ENCODE measurements around the gene PRDM5. TPM values are rescaled to one million over a fixed set of nuclear protein-coding genes. Genes with fewer than 3 reads are reported as not detected.

Gene PRDM5
- total and polyA plus RNA-seq, 5 experiments from 2014 or later: 0.74 to 3.8 (median 1.9) TPM

DNA sequence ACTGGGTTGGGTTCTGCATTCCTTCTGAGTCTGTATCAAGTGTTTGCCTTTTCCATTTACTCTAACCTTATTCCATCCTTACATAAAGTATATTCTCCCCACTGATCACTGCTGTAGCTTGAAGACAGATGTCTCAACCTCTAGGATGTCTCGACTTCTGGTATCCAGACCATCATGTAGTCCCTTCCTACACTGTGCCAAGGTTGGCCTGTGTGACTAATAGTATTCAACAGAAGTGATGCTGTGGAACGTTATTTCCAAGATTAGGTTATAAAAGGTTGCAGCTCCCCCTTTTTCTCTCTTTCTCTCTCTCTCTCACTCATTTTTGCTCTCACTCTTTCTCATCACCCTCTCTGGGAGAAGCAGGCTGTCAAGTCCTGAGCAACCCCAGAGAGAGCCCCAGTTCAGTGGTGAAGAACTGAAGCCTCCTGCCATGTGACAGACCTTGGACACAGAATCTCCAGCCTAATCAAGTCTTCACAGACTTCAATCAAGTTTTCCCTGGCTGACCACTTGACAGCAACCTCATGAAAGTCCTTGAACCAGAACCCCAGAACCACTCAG lies 75.4 kb downstream of the PRDM5 start:
- POLR2A ChIA-PET: no interaction called here
- no peaks in the 10 kb centered on the region for H3K27me3 Mint-ChIP-seq
- ATAC-seq: no peak
- H3K4me3 Mint-ChIP-seq: no peak overlapping the region
- H3K9me3 Mint-ChIP-seq: no peaks in the 10 kb centered on the region
- H3K4me1 Mint-ChIP-seq: peaks cover 0 to 11% (median 9%) of the 10 kb centered on the region in 4 donors
- no peak for DNase-seq
- H3K36me3 Mint-ChIP-seq: peaks cover 0 to 10% (median 10%) of the 10 kb centered on the region in 3 donors
- peak overlapping the region in 1 of 10 donors; percentile 16 for H3K27ac Mint-ChIP-seq

- Mint-ChIP-seq H3K4me3 (no peak overlapping the region), H3K27ac (peak overlapping the region in 2 of 10 donors; percentile 4 to 5), H3K36me3 (peaks cover 0 to 5% (median 0%) of the 10 kb centered on the region in 3 donors), H3K9me3 (no peaks in the 10 kb centered on the region), H3K4me1 (peaks cover 0 to 11% (median 9%) of the 10 kb centered on the region in 4 donors), H3K27me3 (no peaks in the 10 kb centered on the region)
- ATAC-seq (no peak), DNase-seq (no peak)
- POLR2A ChIA-PET: no interaction called here
Observed at GRCh38 chr4:120844528-120844921, 78.0 kb downstream of the PRDM5 start.

DNA sequence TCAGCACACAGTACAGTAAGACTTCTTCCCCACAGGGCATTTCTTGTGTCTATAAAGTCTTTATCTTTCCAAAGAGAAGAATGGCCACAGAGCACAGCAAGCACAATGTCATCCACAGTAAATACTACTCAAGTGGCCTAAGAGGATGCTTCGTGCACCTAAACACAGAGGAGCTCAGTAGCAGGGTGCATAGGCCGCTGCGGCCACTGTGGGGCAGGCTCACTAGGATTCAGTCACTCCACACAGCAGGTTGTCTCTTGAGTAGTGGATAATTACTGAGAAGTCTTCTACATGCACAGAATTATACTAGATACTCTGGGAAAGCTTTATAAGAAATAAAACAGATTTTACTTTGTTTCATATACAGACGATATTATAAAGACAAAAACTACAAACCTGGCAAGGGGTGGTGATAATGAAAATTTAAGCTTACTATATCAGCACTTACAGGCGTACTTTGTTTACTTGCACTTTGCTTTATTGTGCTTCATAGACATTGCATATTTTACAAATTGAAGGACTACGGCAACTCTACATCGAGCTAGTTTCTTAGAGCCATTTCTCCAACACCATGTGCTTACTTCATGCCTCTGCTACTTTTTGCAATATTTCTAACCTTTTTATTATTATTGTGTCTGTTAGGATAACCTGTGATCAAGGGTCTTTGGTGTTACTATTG lies 78.5 kb downstream of the PRDM5 start:
- POLR2A ChIA-PET: no interaction called here
- peak in 1 of 2 donors; percentile 71 for ATAC-seq
- Mint-ChIP-seq H3K9me3 (no peaks in the 10 kb centered on the region), H3K4me1 (peaks cover 0 to 11% (median 9%) of the 10 kb centered on the region in 4 donors), H3K36me3 (peaks cover 0 to 5% (median 0%) of the 10 kb centered on the region in 3 donors), H3K4me3 (no peak overlapping the region), H3K27me3 (no peaks in the 10 kb centered on the region), H3K27ac (peak overlapping the region in 2 of 10 donors; percentile 5 to 7)
- peak in 2 of 10 donors; percentile 10 to 16 for DNase-seq

DNA sequence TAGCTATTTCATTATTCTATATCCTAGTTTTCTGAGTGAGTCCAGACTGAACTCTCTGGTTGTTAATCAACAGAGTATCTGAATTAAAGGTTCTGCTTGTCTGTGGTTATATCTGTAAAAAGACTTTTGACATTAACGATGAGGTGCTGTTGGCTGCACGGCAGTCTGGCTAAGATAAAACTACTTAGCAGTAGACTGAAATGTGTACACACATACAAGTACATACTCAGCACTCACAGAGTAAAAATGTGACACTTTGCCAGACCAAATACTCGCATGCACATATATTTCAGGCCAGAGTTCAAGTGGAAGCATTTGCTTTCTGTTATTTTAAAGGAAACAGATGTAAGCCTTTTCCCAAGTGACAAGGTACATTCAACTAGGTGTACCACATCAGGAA lies 80.5 kb downstream of the PRDM5 start:
- peaks cover 0 to 12% (median 9%) of the 10 kb centered on the region in 4 donors for H3K4me1 Mint-ChIP-seq

DNA sequence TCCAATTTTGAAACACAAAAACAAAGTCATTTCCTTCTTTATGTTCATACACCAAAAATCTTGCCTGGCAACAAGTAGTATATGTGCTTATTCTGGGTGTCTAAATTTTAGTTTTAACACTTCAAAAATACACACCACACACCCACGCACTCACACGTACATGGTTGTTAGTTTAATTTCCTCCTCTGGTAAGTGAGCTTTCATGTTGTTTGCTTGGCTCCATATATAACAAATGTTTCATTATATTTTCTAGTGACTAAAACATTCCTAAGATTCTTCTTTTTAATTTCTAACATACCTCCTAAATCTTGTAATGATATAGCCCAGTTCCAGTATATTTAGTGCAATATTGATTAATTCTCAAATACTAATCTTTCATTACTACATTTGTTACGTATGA lies 80.9 kb downstream of the PRDM5 start:
- Mint-ChIP-seq H3K27me3 (no peaks in the 10 kb centered on the region), H3K4me3 (no peak overlapping the region), H3K27ac (no peak overlapping the region), H3K4me1 (peaks cover 0 to 12% (median 9%) of the 10 kb centered on the region in 4 donors), H3K9me3 (no peaks in the 10 kb centered on the region), H3K36me3 (peaks cover 0 to 3% (median 0%) of the 10 kb centered on the region in 3 donors)
- POLR2A ChIA-PET: no interaction called here
- DNase-seq: no peak
- ATAC-seq: no peak

More for the DNA sequence above, 80.5 kb downstream of the PRDM5 start:
- H3K27me3 Mint-ChIP-seq: no peaks in the 10 kb centered on the region
- H3K36me3 Mint-ChIP-seq: peaks cover 0 to 4% (median 0%) of the 10 kb centered on the region in 3 donors
- ATAC-seq (no peak), DNase-seq (no peak)
- POLR2A ChIA-PET: no interaction called here
- H3K27ac Mint-ChIP-seq: no peak overlapping the region
- H3K9me3 Mint-ChIP-seq: no peaks in the 10 kb centered on the region
- no peak overlapping the region for H3K4me3 Mint-ChIP-seq

DNA sequence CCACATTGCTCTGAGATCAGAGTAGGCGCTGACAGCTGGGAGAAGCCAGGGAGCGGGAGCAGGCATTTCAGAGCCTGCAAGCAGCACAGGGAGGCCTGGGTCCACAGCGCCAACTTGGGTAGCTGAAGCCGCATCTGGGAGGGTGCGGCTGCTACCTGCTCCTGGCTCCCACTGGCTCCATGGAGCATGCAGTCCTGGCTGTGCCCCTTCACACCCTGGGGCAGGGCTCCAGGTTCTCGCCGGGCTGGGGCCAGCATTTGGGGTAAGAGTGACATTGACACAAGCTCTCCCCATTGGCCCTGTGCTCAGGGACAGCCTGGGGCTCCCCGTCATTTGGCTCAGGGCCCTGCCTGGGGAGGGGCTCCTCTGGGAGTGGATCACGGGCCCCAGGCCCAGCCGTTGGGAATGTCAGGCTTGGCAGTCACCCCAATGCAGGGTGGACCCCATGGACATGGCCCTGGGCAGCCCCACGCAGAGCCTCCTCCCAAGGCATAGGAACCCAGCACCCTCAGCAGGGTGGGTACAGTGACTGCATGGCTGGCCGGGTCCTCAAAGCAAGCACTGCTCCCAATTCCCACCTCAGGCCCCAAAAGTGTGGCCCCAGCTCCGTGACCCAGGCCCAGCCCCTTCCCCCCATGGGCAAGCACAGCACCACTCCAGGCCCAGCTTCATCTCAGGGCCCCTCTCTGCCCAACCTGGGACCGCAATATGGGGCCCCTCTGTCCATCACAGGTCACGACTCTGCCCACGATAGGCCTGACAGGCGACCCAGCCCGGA lies 82.4 kb downstream of the PRDM5 start:
- POLR2A ChIA-PET: no interaction called here
- Mint-ChIP-seq H3K36me3 (peaks cover 0 to 2% (median 1%) of the 10 kb centered on the region in 3 donors), H3K4me3 (no peak overlapping the region), H3K27ac (no peak overlapping the region), H3K27me3 (no peaks in the 10 kb centered on the region), H3K9me3 (peaks cover 0 to 4% (median 0%) of the 10 kb centered on the region in 9 donors), H3K4me1 (peaks cover 0 to 9% (median 8%) of the 10 kb centered on the region in 4 donors)
- DNase-seq (peak in 1 of 10 donors; percentile 5), ATAC-seq (no peak)

DNA sequence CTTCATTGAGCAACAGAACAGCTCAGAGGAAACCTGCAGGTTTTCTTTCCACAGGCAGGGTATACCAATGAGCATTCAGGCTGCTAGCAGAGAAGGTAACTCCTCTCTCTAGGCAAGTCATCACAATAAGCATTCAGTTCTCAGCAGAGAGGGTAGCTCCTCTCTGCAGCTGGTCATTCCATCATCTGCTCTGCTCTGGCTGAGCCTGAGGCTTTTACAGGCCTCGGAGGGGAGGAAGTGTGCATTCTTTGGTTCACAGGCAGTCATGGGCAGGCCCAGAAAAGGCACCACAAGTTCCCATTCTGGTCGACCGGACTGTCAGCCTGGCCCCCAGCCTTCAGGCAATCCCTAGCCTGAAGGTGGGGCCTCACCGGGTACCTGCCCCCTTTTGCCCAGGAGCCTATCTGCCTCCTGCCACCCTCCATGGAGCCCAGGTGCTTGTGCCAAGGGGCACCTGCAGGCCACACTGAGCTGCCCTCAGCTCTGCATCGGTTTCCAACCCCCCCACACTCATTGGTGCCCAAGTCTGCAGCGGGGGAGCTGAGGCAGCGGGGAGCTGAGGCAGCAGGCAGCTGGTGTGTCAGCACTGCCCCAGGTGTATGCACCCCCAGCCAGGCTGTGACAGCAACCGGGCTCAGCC lies 83.1 kb downstream of the PRDM5 start:
- H3K9me3 Mint-ChIP-seq: peaks cover 0 to 10% (median 3%) of the 10 kb centered on the region in 9 donors
- H3K27ac Mint-ChIP-seq: no peak overlapping the region
- H3K36me3 Mint-ChIP-seq: peaks cover 0 to 8% (median 2%) of the 10 kb centered on the region in 3 donors
- POLR2A ChIA-PET: no interaction called here
- H3K4me3 Mint-ChIP-seq: no peak overlapping the region
- no peaks in the 10 kb centered on the region for H3K27me3 Mint-ChIP-seq
- ATAC-seq: no peak
- DNase-seq: no peak
- H3K4me1 Mint-ChIP-seq: peaks cover 0 to 4% (median 3%) of the 10 kb centered on the region in 4 donors

DNA sequence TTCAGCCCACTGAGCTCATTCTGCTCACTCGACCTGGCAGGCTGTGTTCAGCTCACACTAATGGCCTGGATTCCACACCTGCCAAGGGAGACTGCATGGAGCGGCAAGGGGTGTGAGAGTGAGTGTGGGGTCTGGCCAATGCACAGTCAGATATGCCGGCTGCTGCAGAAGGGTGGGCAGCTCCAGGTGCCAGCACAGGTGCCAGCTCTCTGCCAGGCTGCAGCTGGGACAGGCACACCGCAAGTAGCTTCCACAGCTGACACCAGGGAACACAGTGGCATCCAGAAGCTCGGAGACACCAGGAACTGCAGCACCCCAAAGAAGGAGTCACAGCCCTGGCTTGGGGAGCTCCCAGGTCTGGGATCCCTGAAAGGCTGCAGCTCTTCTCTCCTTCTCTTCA lies 83.7 kb downstream of the PRDM5 start:
- no peak overlapping the region for H3K27ac Mint-ChIP-seq
- peaks cover 0 to 2% (median under 1%) of the 10 kb centered on the region in 4 donors for H3K4me1 Mint-ChIP-seq
- H3K27me3 Mint-ChIP-seq: no peaks in the 10 kb centered on the region
- no peak overlapping the region for H3K4me3 Mint-ChIP-seq
- H3K9me3 Mint-ChIP-seq: peaks cover 0 to 17% (median 6%) of the 10 kb centered on the region in 9 donors
- DNase-seq (no peak), ATAC-seq (no peak)
- POLR2A ChIA-PET: no interaction called here
- H3K36me3 Mint-ChIP-seq: peaks cover 0 to 12% (median 2%) of the 10 kb centered on the region in 3 donors

DNA sequence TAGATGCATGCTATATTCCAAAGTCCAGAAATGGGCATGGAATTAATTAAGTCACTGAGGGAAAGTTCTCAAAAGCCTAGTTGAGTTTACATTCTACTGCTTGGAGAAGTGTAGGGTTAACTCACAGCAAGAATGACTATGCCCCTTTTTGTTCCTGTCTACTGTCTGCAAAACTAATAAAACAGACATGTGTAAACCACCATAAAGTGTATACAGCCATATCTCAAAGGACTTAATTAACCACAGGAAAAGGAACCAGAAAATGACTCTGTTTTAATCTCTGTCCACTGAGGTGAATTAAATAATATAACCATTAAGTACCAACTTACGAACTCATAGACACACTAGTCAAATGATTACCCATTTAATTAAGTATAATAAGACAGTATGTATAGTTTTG lies 84.9 kb downstream of the PRDM5 start:
- H3K9me3 Mint-ChIP-seq: peaks cover 0 to 22% (median 8%) of the 10 kb centered on the region in 9 donors
- H3K27ac Mint-ChIP-seq: peak overlapping the region in 1 of 10 donors; percentile 16
- DNase-seq (no peak), ATAC-seq (no peak)
- peaks cover 0 to 4% (median 0%) of the 10 kb centered on the region in 4 donors for H3K4me1 Mint-ChIP-seq
- no peaks in the 10 kb centered on the region for H3K27me3 Mint-ChIP-seq
- no peak overlapping the region for H3K4me3 Mint-ChIP-seq
- peaks cover 8 to 12% (median 9%) of the 10 kb centered on the region in 3 donors for H3K36me3 Mint-ChIP-seq
- POLR2A ChIA-PET: no interaction called here

DNA sequence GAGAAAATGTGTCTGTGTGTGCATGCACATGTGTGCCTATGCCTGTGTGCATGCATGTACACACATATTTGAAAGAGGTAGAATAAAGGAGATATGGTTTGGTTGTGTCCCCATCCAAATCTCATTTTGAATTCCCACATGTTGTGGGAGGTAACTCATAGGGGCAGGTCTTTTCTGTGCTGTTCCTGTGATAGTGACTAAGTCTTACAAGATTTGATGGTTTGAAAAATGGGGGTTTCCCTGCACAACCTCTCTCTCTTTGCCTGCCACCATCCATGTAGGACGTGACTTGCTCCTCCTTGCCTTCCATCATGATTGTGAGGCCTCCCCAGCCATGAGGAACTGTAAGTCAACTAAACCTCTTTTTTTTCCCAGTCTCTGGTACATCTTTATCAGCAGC lies 87.2 kb downstream of the PRDM5 start:
- Mint-ChIP-seq H3K27ac (no peak overlapping the region), H3K36me3 (peaks cover 8 to 14% (median 9%) of the 10 kb centered on the region in 3 donors), H3K9me3 (peaks cover 0 to 22% (median 8%) of the 10 kb centered on the region in 9 donors), H3K27me3 (no peaks in the 10 kb centered on the region), H3K4me3 (no peak overlapping the region), H3K4me1 (peaks cover 0 to 4% (median 0%) of the 10 kb centered on the region in 4 donors)
- ATAC-seq (no peak), DNase-seq (no peak)
- POLR2A ChIA-PET: no interaction called here

- no peak for DNase-seq
- H3K36me3 Mint-ChIP-seq: peaks cover 6 to 13% (median 9%) of the 10 kb centered on the region in 3 donors
- no peak overlapping the region for H3K27ac Mint-ChIP-seq
- no peaks in the 10 kb centered on the region for H3K27me3 Mint-ChIP-seq
- peaks cover 0 to 5% (median 0%) of the 10 kb centered on the region in 4 donors for H3K4me1 Mint-ChIP-seq
- ATAC-seq: no peak
- H3K9me3 Mint-ChIP-seq: peaks cover 0 to 18% (median 8%) of the 10 kb centered on the region in 9 donors
- H3K4me3 Mint-ChIP-seq: no peak overlapping the region
- POLR2A ChIA-PET: no interaction called here
Observed at GRCh38 chr4:120830204-120830603, 92.3 kb downstream of the PRDM5 start.

GRCh38 chr4:120829113-120829831 lies 93.3 kb downstream of the PRDM5 start:
- DNase-seq: no peak
- H3K27me3 Mint-ChIP-seq: no peaks in the 10 kb centered on the region
- H3K4me3 Mint-ChIP-seq: no peak overlapping the region
- peaks cover 0 to 5% (median 0%) of the 10 kb centered on the region in 4 donors for H3K4me1 Mint-ChIP-seq
- no peak overlapping the region for H3K27ac Mint-ChIP-seq
- peaks cover 0 to 10% (median 5%) of the 10 kb centered on the region in 9 donors for H3K9me3 Mint-ChIP-seq
- ATAC-seq: no peak
- POLR2A ChIA-PET: no interaction called here
- peaks cover 4 to 9% (median 6%) of the 10 kb centered on the region in 3 donors for H3K36me3 Mint-ChIP-seq
